DND-41 (cell line): ENCODE data around the gene RENBP.
A peak's percentile ranks its signal among the peaks of the same experiment; 100 is the strongest.

ENCODE experiments used
- ATAC-seq: fragments of 200-7000 bp; cut with Tn5 transposase; 3 replicates; pipeline ENCODE4 v1.9.1; 2021; ENCODE audit warnings: low read depth; ENCODE audit not compliant: insufficient read depth
- DNase-seq: peaks from one replicate; pipeline ENCODE4 v3.0.0-alpha.2; 2020
- H2AFZ ChIP-seq: 2 replicates; pipeline ENCODE4 v1.6.0; 2012; ENCODE audit warnings: low read depth, low read length
- H3K27ac ChIP-seq: 2 replicates; pipeline ENCODE4 v1.5.1; 2012; ENCODE audit warnings: low read length, inconsistent platforms
- H3K27me3 ChIP-seq: fragments of 200-600 bp; sonication (generic); 2 replicates; pipeline ENCODE4 v1.6.0; 2012; ENCODE audit warnings: low read length, mild to moderate bottlenecking, inconsistent platforms; ENCODE audit not compliant: insufficient read depth, poor library complexity
- H3K36me3 ChIP-seq: 2 replicates; pipeline ENCODE4 v1.5.1; 2012; ENCODE audit warnings: low read length, inconsistent platforms; ENCODE audit not compliant: insufficient read depth
- H3K4me1 ChIP-seq: 2 replicates; pipeline ENCODE4 v1.5.1; 2012; ENCODE audit warnings: mild to moderate bottlenecking, low read length; ENCODE audit not compliant: insufficient read depth
- H3K4me2 ChIP-seq: 2 replicates; pipeline ENCODE4 v1.6.0; 2012; ENCODE audit warnings: mild to moderate bottlenecking, moderate library complexity, low read length, inconsistent platforms; ENCODE audit not compliant: insufficient read depth
- H3K4me3 ChIP-seq, 2 experiments: fragments of 200-600 bp in 1 of 2; shearing (Covaris generic) in 1 of 2; 2 replicates each; pipeline ENCODE4 v1.5.1; 2012 to 2016; ENCODE audit warnings: inconsistent platforms in 2 of 2, low read length in 2 of 2, mild to moderate bottlenecking in 2 of 2, low read depth in 1 of 2, moderate library complexity in 1 of 2
- H3K79me2 ChIP-seq: 2 replicates; pipeline ENCODE4 v1.6.0; 2012; ENCODE audit warnings: low read length, inconsistent platforms; ENCODE audit not compliant: insufficient read depth
- H3K9ac ChIP-seq: 2 replicates; pipeline ENCODE4 v1.6.0; 2012; ENCODE audit warnings: low read depth, mild to moderate bottlenecking, inconsistent platforms, low read length, moderate library complexity
- H3K9me3 ChIP-seq: 2 replicates; pipeline ENCODE4 v1.5.1; 2012; ENCODE audit warnings: low read length, moderate library complexity, mild to moderate bottlenecking, inconsistent platforms; ENCODE audit not compliant: insufficient read depth, severe bottlenecking
- H4K20me1 ChIP-seq: 2 replicates; pipeline ENCODE4 v1.6.0; 2012; ENCODE audit warnings: low read length; ENCODE audit not compliant: insufficient read depth
- CTCF ChIP-seq: IDR thresholded peaks from 2 replicates; pipeline ENCODE4 v1.5.1; 2012; ENCODE audit warnings: borderline replicate concordance, low read length, moderate library complexity, mild to moderate bottlenecking; ENCODE audit not compliant: poor library complexity, severe bottlenecking; ENCODE audit errors: extremely low read depth
- EZH2 ChIP-seq: IDR thresholded peaks from 3 replicates; pipeline ENCODE4 v1.6.1; 2012; ENCODE audit warnings: borderline replicate concordance, low read depth, mild to moderate bottlenecking, moderate library complexity, low read length, inconsistent platforms; ENCODE audit not compliant: severe bottlenecking

Gene RENBP

GRCh38 chrX:153968255-153968654 lies 23.8 kb upstream of the RENBP start:
- Histone ChIP-seq H3K27me3 (no peaks in the 10 kb centered on the region), H3K9me3 (no peaks in the 10 kb centered on the region), H3K36me3 (peaks cover 64% of the 10 kb centered on the region), H3K27ac (peak overlapping the region; percentile 96), H2AFZ (no peak overlapping the region), H3K4me1 (peaks cover 35% of the 10 kb centered on the region), H3K79me2 (peaks cover 85% of the 10 kb centered on the region), H3K9ac (peak overlapping the region; percentile 99), H3K4me3 (peak overlapping the region; percentile 57 to 90; a peak in 3 of 4 replicates), H4K20me1 (peaks cover 66% of the 10 kb centered on the region), H3K4me2 (peak overlapping the region; percentile 67)
- TF ChIP-seq CTCF, result no peak
- no peak for TF ChIP-seq EZH2
- DNase-seq, result no peak
- no peak for ATAC-seq

DNA sequence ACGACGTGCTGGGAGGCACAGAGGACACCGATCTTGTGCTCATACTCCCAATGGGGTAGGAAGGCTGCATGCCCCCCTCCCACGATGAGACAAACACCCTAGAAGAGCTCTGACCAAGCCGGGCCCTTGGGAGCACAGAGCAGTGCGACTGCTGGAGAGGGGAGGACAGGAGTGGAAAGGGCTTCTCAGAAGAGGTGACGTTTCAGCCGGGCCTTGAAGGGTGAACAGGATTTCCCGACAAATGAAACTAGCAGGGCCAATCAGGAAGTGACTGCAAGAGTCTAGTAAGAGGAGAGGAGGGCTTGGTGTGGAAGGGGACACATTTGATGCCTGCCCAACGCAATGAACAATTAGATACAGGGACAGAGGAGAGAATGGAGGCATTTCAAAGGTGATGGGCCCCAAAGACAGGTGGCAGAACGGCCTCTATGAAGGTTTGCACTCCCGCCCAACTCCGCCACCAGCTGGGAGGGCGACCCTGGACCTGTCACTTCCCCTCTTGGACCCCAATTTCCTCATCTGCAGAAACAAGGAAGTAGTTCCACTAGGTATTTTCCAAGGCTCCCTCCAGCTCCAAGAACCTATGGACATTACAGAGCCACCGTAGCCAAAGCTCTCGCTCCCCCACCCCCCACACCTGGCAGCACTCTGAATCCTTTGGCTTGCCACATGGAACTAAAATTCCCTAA lies 23.2 kb upstream of the RENBP start:
- Histone ChIP-seq H3K9ac (peak overlapping the region; percentile 99), H3K4me3 (peak overlapping the region in 1 of 2 experiments; percentile 90; a peak in 3 of 4 replicates), H3K9me3 (no peaks in the 10 kb centered on the region), H3K36me3 (peaks cover 70% of the 10 kb centered on the region), H2AFZ (no peak overlapping the region), H4K20me1 (peaks cover 72% of the 10 kb centered on the region), H3K27ac (peak overlapping the region; percentile 96), H3K27me3 (no peaks in the 10 kb centered on the region), H3K79me2 (peaks cover 87% of the 10 kb centered on the region), H3K4me2 (peak overlapping the region; percentile 67), H3K4me1 (peaks cover 33% of the 10 kb centered on the region)
- no peak for ATAC-seq
- no peak for DNase-seq
- no peak for TF ChIP-seq CTCF
- TF ChIP-seq EZH2, result no peak

DNA sequence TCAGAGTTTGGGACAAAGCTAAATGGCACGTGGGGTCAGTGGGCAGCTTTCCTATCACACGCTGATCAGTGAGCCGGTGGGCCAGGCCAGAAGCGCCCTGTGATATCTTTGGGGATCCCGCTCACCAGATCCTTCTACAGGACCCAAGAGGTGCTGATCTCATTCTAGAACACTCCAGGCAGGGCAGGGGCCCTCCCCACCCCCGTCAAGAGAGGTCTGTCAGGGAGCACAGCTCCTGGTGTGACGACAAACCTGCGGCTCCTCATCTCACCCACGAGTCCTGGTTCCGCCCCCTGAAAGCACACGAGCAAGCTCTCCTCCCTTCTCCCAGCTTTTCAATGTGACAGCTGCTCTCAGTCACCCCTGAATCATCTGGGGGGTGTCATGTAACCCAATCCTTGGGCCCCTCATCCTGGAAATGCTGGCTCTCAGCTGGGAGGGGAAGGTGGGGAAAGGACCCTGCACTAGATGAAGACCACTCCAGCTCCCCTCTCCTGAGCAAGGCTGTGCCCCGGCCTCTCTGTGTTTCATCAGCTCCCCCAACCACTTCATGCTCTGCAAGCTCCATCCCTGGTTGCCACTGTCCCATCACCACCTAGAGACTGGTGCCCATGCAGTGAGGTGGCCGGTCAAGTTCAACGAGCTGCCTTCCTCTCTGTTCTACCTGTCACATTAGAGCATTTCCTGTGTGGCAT lies 22.5 kb upstream of the RENBP start:
- peaks cover 77% of the 10 kb centered on the region for H3K36me3 ChIP-seq
- no peaks in the 10 kb centered on the region for H3K27me3 ChIP-seq
- peak overlapping the region; percentile 96 for H3K27ac ChIP-seq
- peaks cover 94% of the 10 kb centered on the region for H3K79me2 ChIP-seq
- H3K4me2 ChIP-seq, result peak overlapping the region; percentile 67
- H4K20me1 ChIP-seq, result peaks cover 79% of the 10 kb centered on the region
- H3K4me1 ChIP-seq, result peaks cover 33% of the 10 kb centered on the region
- H3K9ac ChIP-seq, result peak overlapping the region; percentile 99; the same call in 1 of the 2 replicates
- H3K4me3 ChIP-seq, result peak overlapping the region in 1 of 2 experiments; percentile 90; a peak in 2 of 4 replicates
- TF ChIP-seq CTCF (no peak), EZH2 (no peak)
- no peak for ATAC-seq
- no peak for DNase-seq
- no peaks in the 10 kb centered on the region for H3K9me3 ChIP-seq
- H2AFZ ChIP-seq, result no peak overlapping the region
